GM19238 (cell line): ENCODE results near the gene MUC13.

ENCODE experiments used
- DNase-seq: peaks from one replicate; pipeline ENCODE4 v3.0.0; 2011; ENCODE audit warnings: low spot score; ENCODE audit not compliant: insufficient read length

MUC13 gene

DNA sequence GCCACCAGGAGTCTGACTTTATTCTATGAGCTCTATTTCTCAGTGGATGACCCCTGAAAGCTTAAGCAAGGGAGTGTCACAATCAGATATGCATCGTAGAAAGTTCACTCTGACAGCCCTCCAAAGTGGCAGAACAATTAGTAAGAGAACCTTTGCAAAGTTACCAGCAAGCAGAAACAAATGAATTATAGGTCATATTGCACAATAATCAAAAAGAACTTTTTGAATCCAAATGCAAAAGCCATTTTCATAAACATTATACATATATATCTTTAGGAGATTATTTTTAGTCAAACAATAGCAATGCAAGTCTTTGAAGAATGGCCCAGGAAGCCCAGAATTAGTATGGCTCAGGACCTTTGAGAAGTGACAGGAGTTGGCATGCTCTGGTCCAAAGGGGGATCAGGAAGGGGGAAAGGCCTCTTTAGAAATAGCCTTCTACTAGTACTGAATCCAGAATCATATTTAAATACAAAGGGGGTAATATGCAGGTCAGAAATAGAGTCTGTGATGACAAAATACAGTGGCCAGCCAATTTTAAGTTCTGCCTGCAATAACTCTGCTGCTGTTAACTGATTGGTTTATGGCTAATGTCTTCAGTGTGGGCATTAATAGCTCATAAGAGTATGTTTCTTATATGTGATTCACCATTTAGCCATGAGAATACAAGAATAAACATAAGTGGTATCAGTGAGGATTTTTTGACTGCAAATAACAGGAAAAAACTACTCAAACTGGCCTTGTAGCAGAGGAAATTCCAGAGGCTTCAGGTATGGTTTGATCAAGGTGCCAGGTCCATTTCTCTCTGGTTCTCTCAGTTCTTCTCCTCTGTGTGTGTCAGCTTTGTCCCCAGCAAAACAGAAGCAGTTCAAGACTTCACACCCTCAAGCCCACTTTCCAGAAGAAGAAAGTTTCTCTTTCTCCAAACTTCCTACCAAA lies 30.4 kb downstream of the MUC13 start:
- no peak for DNase-seq

DNA sequence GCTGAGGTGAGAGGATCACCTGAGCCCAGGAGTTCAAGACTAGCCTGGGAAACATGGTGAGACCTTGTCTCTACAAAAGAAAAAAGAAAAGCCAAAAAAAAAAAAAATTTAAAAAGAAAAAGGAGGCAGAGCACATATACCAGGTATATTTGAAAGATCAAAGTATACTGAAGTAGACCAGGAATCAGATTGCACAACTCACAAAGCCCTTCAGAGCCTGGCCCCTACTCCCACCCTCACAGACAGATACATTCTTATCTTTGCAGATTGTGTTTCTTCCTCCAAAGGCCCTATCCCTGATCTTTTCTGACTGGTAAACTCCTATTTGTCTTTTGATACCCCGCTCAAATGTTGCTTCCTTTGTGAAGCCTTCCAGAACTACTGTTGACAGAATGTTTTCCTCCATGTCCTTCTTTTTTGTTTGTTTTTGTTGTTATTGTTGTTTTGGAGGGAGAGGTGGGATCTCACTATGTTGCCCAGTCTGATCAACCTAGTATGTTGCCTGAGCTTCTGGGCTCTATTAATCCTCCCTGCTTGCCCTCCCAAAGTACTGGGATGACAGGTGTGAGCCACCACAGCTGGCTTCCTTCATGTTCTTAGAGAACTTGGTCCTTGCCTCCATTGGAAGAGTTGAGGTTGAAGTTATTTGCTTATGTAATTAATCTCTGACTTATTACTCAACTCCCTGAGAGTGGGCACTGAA lies 37.6 kb downstream of the MUC13 start:
- no peak for DNase-seq

DNA sequence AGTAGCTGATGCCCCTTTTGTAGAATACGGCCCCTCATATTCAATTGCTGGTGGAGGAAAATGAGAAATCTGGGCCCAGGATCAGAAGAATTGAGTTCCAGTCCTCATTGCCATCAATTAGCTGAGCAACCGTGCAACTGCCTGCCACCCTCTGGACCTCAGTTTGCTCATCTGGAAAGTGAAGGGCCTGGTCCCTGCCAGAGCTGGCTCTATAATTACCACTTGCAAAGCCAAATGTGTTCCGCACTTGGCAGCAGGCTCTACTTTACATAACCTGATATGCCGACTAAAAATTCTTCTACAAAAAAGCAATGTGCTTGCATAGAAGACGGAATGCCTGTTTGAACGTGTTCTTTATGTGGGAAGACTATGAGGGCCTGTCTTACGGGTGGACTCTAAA lies 38.8 kb downstream of the MUC13 start:
- DNase-seq = no peak

DNA sequence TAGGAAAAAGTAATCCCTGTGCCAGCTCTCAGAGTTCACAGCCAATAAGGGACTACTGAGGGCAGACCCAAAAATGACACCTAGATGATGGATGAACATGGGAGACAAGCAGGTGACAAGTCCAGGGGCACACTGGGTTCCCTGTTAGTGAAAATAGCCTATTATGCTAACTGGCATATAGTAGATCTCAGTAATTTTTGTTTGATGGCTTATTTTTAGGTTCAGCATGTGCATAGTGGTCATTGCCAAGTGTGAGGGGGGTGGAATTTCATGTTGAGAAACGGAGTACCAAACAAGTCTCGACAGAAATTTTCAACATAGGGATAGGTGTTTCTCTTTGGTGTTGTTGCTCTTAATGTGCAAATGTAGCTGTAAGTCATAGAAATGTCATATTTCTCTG lies 41.0 kb downstream of the MUC13 start:
- no peak for DNase-seq

DNA sequence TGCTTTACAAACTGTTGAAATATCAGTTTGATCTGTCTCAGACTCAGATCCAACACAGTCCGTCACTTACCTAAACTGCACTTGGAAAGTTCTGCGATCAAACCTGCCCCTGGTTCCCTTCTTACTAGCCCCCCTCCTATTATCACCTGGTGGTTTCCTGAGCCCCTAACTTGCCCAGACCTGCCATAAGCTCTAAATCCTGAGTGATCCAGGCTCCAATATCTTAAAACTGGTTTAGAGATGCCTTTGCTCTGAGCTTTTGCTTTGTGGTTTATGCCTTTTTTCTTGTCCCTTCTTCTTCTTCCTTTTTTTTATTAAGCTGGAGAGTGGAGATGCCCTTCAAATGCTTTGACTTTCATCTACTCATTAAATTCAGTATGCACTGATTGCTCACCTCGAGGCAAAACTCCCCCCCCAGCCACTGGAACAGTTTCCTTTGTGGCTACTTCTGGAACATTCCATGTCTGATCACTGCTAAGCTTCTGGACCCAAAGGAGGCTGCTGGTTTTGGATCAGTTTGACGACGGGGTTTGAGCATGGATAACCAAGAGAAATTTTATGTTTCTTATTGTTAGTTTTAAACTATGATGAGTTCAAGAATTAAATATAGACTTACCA lies 43.9 kb downstream of the MUC13 start:
- no peak for DNase-seq

DNA sequence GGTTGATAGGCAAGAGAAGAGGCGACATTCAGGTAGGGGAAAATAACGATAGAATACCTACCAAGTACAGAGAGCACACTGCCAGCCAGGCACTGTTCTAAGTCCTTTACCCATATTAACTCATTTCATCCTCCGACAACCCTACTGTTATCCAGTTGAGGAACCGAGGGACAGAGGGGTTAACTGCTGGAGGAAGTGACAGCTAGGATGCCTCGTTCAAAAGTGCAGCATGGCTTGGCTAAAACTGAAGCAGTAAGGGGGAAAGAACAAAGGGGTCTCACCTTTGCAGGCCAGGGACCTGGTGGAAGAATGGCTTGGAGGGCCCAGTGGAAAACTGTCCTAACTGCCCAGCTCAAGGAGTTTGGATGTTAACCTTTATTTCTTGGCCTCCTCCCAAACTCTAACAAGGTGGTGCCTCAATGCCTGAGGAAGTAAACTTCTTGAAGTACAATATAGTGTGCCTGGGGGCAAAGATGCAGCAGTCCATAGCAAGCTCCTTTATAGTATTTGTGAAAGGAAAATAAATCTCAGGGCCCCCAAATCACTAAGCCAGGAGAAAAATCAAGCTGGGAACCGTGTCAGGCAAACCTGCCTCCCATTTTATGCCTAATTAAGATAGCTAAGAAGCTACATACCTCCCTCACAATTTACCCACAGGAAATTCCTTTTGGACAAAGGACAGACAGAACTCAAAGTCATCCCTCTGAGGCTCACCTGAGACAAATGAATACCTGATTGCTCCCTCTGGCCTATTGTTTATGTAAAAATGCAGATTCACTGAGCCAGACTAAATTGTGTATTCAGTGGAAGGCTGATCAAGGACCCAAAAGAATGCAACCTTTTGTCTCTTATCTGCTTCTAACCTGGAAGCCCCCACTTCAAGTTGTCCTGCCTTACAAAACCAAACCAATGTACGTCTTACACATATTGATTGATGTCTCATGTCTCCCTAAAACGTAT lies 45.8 kb downstream of the MUC13 start:
- DNase-seq = no peak

DNA sequence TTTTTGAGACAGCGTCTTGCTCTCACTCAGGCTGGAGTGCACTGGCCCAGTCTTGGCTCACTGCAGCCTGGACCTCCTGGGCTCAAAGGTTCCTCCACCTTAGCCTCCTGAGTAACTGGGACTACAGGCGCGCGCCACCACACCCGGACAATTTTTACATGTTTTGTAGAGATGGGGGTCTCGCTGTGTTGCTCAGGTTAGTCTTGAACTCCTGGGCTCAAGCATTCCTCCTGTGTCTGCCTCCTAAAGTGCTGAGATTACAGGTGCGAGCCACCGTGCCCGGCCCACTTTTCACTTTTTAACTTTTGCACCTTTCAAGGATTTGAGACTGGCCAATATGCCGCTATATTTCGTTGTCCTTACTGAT lies 46.6 kb downstream of the MUC13 start:
- DNase-seq = no peak

DNA sequence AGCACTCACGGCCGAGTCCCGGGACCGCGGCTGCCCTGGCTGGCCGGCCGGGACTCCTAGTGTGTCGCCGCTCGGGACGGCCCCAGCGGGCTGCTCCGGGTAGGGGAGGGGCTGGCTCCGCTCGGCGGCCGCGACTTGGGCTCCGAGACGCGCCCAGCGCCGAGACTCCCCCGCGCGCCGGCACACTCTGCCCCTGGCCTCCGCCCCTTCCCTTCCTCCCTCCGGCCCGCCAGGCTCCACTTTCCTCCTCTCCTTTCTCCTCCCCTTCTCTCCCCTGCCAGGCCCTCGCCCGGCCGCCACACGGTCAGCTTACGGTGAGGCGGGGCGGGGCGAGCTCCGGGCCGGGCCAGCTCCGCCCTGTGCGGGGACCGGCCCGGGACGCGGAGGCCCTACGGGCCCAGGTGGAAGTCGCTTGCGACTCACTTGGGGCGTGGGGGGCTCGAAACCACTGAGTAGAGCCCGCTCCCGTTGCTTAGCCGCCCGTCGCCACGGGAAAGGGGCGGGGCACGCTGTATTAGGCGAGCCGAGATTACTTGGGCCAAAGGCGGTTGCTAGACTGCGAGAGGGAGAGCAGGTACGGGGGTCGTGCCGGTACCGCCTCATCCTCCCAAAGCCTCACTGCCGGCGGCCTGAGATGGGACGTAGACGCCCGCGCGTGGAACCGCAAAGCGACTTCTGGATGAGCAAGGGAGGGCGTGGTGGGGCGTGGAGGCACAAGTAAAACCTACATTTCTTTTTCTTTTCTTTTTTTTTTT lies 47.2 kb downstream of the MUC13 start, which contains the start of gene ITGB5:
ITGB5 (minus strand) TSS at position 189 of the 755 bp plus-strand sequence. CDS start 365 bp downstream, outside the sequence.
- DNase-seq = peak; percentile 22

DNA sequence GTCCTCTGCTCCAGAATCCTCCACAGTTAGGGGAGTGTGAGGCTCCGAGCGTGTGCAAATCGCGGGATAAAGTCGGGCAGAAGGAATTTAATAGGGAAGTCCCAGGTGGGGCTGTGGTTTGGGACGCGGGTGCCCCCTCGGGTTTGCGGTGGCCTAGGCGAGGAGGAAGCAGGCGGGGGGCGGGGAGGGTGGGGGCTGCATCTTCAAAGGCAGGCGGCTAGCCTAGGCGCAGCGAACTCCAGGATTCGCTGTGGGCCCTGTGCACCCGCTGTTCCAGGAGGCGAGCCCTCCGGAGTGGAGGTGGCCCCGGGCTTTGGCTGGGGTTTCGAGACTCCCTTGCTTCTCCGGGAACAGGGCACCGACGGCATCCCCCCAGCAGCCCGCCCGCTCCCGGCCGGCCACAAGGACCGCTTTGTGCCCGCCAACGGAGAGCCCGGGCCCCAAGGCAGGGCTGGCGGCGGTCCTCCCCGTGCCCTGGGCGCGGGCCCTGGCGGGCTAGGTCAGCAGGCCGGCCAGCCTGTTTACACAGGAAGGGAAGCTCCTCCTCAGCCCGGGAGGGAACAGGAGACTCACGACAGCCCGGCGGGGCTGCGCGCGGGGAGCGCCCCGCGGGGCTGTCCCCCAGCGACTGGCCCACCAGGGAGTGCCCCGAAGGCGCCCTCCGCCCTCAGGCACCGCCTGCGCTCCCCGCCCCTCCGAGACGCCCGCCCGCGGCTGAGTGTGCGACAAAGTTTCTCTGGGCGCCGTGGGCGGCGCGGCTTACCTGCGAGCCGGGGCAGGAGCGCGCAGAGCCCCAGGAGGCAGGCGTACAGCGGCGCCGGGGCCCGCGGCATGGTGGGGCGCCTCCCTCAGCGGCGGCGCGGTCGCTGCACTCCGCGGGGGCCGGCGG lies 48.1 kb downstream of the MUC13 start:
- peak; percentile 26 for DNase-seq

DNA sequence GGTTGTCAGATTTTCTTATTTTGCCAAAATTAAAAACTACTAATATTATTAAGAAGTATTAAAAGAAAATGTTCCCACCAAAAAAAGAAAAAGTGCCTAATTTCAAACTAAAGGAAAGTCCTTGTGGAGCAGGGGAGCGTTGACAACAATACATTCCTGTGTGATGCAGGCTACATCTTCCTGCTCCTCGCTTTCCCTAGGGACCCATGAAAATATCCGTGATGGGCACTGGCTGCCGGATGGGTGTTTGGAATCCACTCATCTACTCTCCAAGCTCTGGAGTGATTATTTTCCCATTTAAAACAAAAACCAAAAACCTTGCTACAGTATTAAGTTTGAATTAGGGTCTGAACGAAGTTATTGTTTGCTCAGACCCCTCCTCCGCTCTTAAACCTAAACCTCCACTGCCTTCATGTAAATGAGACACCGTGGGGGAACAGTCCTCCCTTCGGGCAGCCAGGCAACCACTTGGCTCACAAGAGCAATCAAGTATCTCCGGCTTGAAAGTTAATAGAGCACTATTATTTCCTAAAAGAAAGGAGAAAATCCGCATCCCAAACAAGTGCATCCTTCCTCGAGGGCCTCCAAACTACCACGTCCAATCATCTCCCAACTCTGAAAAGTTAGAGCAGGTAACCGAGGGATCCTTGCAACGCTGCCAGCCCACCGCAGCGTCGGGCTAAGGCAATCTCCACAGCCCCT lies 48.9 kb downstream of the MUC13 start:
- no peak for DNase-seq

DNA sequence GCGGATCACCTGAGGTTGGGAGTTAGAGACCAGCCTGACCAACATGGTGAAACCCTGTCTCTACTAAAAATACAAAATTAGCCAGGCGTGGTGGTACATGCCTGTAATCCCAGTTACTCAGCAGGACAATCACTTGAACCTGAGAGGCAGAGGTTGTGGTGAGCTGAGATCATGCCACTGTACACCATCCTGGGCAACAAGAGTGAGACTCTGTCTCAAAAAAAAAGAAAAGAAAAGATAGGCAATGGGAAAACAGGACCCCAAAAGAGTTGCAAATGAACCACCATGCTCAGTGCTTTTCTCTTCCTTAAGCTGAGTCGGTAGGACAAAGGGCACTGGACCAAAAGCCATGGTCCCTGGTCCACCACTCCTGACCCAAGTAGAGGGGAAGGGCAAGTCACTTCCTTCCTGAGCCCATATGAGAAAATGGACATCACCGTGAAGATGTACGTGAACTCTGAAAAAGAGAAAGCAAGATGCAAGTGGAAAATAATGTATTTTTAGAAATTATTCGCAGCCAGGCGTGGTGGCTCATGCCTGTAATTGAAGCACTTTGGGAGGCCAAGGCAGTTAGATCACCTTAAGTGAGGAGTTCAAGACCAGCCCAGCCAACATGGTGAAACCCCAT lies 50.0 kb downstream of the MUC13 start:
- DNase-seq = no peak

DNA sequence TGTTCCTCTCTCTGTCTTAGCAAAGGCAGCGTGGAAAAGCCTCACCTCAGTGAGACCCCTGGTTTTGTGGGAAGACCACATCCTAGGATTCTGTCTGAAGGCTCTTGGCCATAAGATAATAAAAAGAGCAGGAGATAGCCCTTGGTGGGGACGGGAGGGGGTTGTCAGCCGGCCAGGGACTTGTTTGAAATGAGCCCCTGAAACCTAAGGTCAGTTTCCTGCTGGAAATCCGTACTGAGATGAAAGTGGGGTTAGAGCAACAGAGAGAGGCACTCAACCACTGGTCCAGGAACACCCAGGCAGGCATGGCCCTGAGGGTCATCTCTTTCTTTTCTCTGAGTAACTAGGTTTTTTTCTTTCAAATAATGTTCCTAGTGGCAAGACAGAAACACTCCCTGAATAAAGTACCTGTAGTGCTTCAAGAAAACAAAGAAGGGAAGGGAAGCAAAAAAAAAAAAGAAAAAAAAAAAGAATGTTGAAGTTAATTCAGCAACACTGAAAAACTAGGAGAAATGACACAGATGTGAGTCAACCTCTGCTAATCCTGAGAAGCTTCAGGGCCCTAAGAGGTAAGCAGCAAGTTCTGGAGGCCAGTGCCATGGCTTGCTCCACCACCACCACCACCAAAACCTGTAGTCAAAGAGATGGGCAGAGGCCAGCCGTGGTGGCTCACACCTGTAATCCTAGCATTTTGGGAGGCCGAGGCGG lies 50.6 kb downstream of the MUC13 start:
- no peak for DNase-seq

DNA sequence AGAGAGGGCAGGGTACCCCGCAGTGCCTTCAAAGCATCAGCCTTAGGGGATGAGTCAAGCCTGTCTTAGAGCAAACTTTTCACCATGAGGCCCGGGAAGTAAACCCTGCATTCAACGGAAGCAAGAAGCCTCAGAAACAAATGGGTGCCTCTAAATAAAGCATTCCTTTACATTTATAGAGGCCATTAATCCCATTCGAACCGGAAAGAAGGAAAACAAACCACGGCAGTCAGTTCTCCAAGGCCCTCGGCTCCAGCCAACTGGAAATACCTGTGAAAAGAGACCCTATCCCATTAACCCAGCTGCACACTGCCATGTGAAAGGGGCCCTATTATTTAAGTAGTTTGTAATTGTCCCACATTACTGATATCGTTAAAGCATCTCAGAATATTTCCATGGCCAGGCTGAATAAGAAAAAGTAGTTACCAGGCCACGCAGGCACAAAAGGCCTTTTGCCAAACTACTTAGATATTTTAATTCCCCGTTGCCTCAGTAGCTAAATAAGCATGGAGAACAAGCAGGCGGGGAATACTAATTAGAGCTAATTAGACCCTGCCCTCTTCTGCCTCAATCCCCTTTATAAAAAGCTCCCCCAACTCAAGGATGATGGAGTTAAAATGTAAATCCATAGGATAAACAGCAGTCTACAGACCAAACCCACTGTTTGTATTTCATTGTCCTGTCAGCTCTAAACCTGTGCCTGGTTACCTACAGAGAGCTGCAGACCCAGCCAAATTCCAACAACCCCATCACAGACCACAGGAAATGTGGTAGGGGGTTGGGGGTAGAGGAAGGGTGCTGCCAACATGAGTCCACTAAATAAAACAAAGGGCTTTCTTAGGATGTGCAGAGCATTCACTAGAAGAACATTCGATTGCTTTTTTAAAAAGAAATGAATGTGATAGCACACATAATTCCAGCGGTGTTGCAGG lies 51.5 kb downstream of the MUC13 start:
- no peak for DNase-seq

DNA sequence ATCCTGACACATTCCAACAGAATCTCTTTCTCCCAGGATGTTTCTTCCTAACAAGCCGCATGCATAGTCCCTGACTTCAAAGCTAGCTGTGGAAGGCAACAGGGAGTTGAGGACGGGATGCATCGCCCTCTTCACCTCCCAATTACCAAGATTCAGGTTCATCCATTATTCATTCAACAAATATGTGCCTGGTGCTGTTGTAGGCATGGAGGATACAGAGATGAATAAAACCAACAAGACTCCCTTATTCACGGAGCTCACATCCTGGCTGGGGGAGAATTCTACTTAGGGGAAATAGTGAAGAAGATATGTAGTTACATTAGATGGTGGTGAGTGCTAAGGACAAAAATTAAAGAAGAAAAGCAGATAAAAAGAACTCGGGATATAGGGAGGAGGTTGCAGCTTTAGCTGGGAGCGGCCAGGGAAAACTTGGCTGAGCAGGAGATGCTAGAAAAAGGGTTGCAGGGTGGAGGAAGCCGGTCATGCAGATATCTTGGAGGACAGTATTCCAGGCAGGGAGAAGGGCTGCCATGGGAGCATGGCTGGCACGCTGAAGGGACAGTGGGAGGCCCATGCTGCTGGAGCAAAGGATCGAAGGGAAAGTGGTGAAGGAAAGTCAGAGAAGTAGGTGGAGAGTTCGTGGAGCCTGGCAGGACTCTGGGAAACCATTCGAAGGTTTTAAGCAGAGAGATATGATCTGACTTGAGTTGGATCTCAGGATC lies 52.4 kb downstream of the MUC13 start:
- DNase-seq = no peak

DNA sequence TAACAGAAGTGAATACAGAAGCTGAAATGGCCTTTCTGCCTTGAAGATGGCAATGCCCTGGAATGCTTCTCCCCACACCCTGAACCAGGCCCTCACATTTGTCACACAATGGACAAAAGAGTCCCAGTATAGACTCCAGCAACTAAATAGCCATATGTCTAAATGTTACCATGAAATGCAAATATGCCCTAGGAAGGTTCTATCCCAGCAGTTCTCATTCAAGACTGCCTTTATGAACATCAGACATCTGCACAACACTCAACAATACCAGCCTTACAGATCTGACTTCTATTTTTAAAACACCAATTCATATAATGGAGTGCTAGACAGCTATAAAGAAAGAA lies 55.2 kb downstream of the MUC13 start:
- DNase-seq = no peak
